K562 (cell line): ENCODE results near the gene MRPL2.

Source experiments
- CTCF ChIP-seq, 3 experiments: IDR thresholded peaks in 2 of 3; conservative IDR thresholded peaks in 1 of 3; 2 replicates each; pipeline ENCODE4 v1.5.1; 2011 to 2012; ENCODE audit warnings: low read length in 3 of 3, mild to moderate bottlenecking in 3 of 3, control low read depth in 2 of 3, improper control_type of control experiment in 1 of 3, inconsistent platforms in 1 of 3, low read depth in 1 of 3, mixed read lengths in 1 of 3, moderate library complexity in 1 of 3; ENCODE audit not compliant: insufficient read depth in 2 of 3
- E2F5 ChIP-seq: sonication (generic); formaldehyde crosslinking; IDR thresholded peaks from 2 replicates; pipeline ENCODE4 v1.8.0; 2022; ENCODE audit warnings: mild to moderate bottlenecking, missing genetic modification reagents
- FOXK1 ChIP-seq: sonication (generic); formaldehyde crosslinking; IDR thresholded peaks from 2 replicates; pipeline ENCODE4 v1.8.0; 2022; ENCODE audit warnings: missing genetic modification reagents, mild to moderate bottlenecking, borderline replicate concordance
- KLF1 ChIP-seq: fragments of 450-650 bp; IDR thresholded peaks from 2 replicates; pipeline ENCODE4 v1.6.1; 2016; ENCODE audit warnings: missing genetic modification characterization, missing compliant biosample characterization
- MTA3 ChIP-seq: fragments of 450-650 bp; formaldehyde crosslinking; IDR thresholded peaks from 2 replicates; pipeline ENCODE4 v1.6.1; 2017; ENCODE audit warnings: mild to moderate bottlenecking, borderline replicate concordance
- NR2C2 ChIP-seq, 2 experiments: fragments of 200-800 bp in 1 of 2; sonication (Bioruptor generic) in 1 of 2; sonication (generic) in 1 of 2; formaldehyde crosslinking in 1 of 2; IDR thresholded peaks; 2 replicates each; pipeline versions ENCODE4 v1.6.1 to v1.8.0; 2016 to 2022; ENCODE audit warnings: mild to moderate bottlenecking in 1 of 2, missing compliant biosample characterization in 1 of 2, missing genetic modification characterization in 1 of 2, missing genetic modification reagents in 1 of 2
- POLR2A ChIP-seq: fragments of 450-650 bp; conservative IDR thresholded peaks from 2 replicates; pipeline ENCODE4 v1.6.1; 2016
- POLR2G ChIP-seq: fragments of 200-400 bp; formaldehyde crosslinking; IDR thresholded peaks from 2 replicates; pipeline ENCODE4 v1.6.1; 2017; ENCODE audit warnings: low read depth, mild to moderate bottlenecking, antibody characterized with exemption, low read length, moderate library complexity
- SAFB2 ChIP-seq: fragments of 200-400 bp; formaldehyde crosslinking; IDR thresholded peaks from 2 replicates; pipeline ENCODE4 v1.6.1; 2018; ENCODE audit warnings: borderline replicate concordance, low read length, low read depth, moderate library complexity; ENCODE audit not compliant: severe bottlenecking
- ZBTB7A ChIP-seq: IDR thresholded peaks from 2 replicates; pipeline ENCODE4 v1.6.1; 2011; ENCODE audit warnings: low read depth, mild to moderate bottlenecking, low read length, moderate library complexity, borderline replicate concordance; ENCODE audit not compliant: control insufficient read depth
- ZNF431 ChIP-seq: sonication (generic); formaldehyde crosslinking; IDR thresholded peaks from 2 replicates; pipeline ENCODE4 v1.8.0; 2022; ENCODE audit warnings: mild to moderate bottlenecking, missing genetic modification reagents

- no peak for TF ChIP-seq E2F5 (CRISPR knock-in tag)
- no peak for TF ChIP-seq CTCF (IDR thresholded peaks at IDR 0.05 in 2 of 3, conservative IDR thresholded peaks at IDR 0.05 in 1 of 3; ENCODE audit: insufficient read depth in 2 of 3, low read depth in 1 of 3, low read length in 3 of 3)
- no peak for TF ChIP-seq ZNF431 (CRISPR knock-in tag)
- no peak for TF ChIP-seq POLR2G
- no peak for TF ChIP-seq SAFB2
- no peak for TF ChIP-seq POLR2A
- TF ChIP-seq FOXK1 (CRISPR knock-in tag): no peak
- no peak for TF ChIP-seq NR2C2 (CRISPR knock-in tag; IDR thresholded peaks at IDR 0.05)
- no peak for TF ChIP-seq NR2C2 (tag; IDR thresholded peaks at IDR 0.05)
- TF ChIP-seq MTA3: no peak
- TF ChIP-seq ZBTB7A: no peak
- TF ChIP-seq KLF1 (tag): no peak
These were observed 32.3 kb upstream of the MRPL2 start for GRCh38 chr6:43091436-43091991.
